Neural cell (in vitro differentiated cells): ENCODE measurements around the gene SS18. TPM values are rescaled to one million over a fixed set of nuclear protein-coding genes. Genes with fewer than 3 reads are reported as not detected.

Experiments
- H2AFZ ChIP-seq: fragments of 200-600, 300-800 bp; sonication (generic), shearing (Covaris generic); 2 replicates; pipeline ENCODE4 v1.6.0; 2014; ENCODE audit warnings: low read depth, mild to moderate bottlenecking, antibody characterized with exemption, low read length, moderate library complexity
- H3F3A ChIP-seq: fragments of 200-600 bp; shearing (Covaris generic); 2 replicates; pipeline ENCODE4 v1.6.1; 2016; ENCODE audit warnings: mild to moderate bottlenecking, moderate library complexity, mixed read lengths, antibody characterized with exemption, low read length; ENCODE audit not compliant: insufficient read depth, poor library complexity, severe bottlenecking
- H3K27ac ChIP-seq: fragments of 200-600, 300-800 bp; sonication (generic), shearing (Covaris generic); 2 replicates; pipeline ENCODE4 v1.5.1; 2014; ENCODE audit warnings: mild to moderate bottlenecking, low read length, moderate library complexity
- H3K27me3 ChIP-seq: fragments of 300-800, 200-600 bp; sonication (generic), shearing (Covaris generic); 2 replicates; pipeline ENCODE4 v1.6.0; 2014; ENCODE audit warnings: mild to moderate bottlenecking, low read depth, low read length, moderate library complexity; ENCODE audit not compliant: insufficient read depth
- H3K36me3 ChIP-seq: fragments of 300-800, 200-600 bp; sonication (generic), shearing (Covaris generic); 2 replicates; pipeline ENCODE4 v1.5.1; 2014; ENCODE audit warnings: mild to moderate bottlenecking, antibody characterized with exemption, low read length, moderate library complexity; ENCODE audit not compliant: insufficient read depth
- H3K4me2 ChIP-seq: fragments of 300-800, 200-600 bp; sonication (generic), shearing (Covaris generic); 2 replicates; pipeline ENCODE4 v1.6.0; 2014; ENCODE audit warnings: mild to moderate bottlenecking, low read length
- H3K4me3 ChIP-seq: fragments of 300-800, 200-600 bp; sonication (generic), shearing (Covaris generic); 2 replicates; pipeline ENCODE4 v1.5.1; 2014; ENCODE audit warnings: mild to moderate bottlenecking, low read length, moderate library complexity
- H3K79me2 ChIP-seq: fragments of 200-600 bp; shearing (Covaris generic); replicated peaks from 2 replicates; pipeline ENCODE4 v1.6.0; 2014; ENCODE audit warnings: mild to moderate bottlenecking, low read length, moderate library complexity; ENCODE audit not compliant: insufficient read depth
- H3K9ac ChIP-seq: fragments of 300-800, 200-600 bp; sonication (generic), shearing (Covaris generic); 2 replicates; pipeline ENCODE4 v1.6.1; 2016; ENCODE audit warnings: mild to moderate bottlenecking, low read length, mixed read lengths
- H3K9me2 ChIP-seq: fragments of 200-600 bp; shearing (Covaris generic); 2 replicates; pipeline ENCODE4 v1.6.1; 2016; ENCODE audit warnings: mild to moderate bottlenecking, low read length, mixed read lengths; ENCODE audit not compliant: insufficient read depth
- H3K9me3 ChIP-seq: fragments of 200-600, 300-800 bp; sonication (generic), shearing (Covaris generic); 2 replicates; pipeline ENCODE4 v1.6.1; 2016; ENCODE audit warnings: mild to moderate bottlenecking, mixed run types, low read length, moderate library complexity, mixed read lengths
- H4K20me1 ChIP-seq: fragments of 200-600 bp; shearing (Covaris generic); 2 replicates; pipeline ENCODE4 v1.6.1; 2016; ENCODE audit warnings: mild to moderate bottlenecking, mixed run types; ENCODE audit not compliant: insufficient read depth
- EP300 ChIP-seq: fragments of 450-650 bp; conservative IDR thresholded peaks from 2 replicates; pipeline ENCODE4 v1.6.1; 2014; ENCODE audit warnings: antibody characterized with exemption, mild to moderate bottlenecking, moderate library complexity; ENCODE audit not compliant: poor library complexity, severe bottlenecking
- EZH2 ChIP-seq: fragments of 200-600, 300-800 bp; shearing (Covaris generic), sonication (generic); IDR thresholded peaks from 2 replicates; pipeline ENCODE4 v1.6.1; 2014; ENCODE audit warnings: antibody characterized with exemption, low read length, borderline replicate concordance, mild to moderate bottlenecking; ENCODE audit not compliant: insufficient read depth, poor library complexity, severe bottlenecking
- MXI1 ChIP-seq: fragments of 450-650 bp; conservative IDR thresholded peaks from 2 replicates; pipeline ENCODE4 v1.6.1; 2014; ENCODE audit warnings: antibody characterized with exemption, mild to moderate bottlenecking; ENCODE audit not compliant: poor library complexity, severe bottlenecking
- POLR2AphosphoS5 ChIP-seq: IDR thresholded peaks from 2 replicates; pipeline ENCODE4 v1.6.1; 2012
- RAD21 ChIP-seq: fragments of 450-650 bp; conservative IDR thresholded peaks from 2 replicates; pipeline ENCODE4 v1.6.1; 2014; ENCODE audit warnings: antibody characterized with exemption, mild to moderate bottlenecking, moderate library complexity
- SMC3 ChIP-seq: fragments of 450-650 bp; conservative IDR thresholded peaks from 2 replicates; pipeline ENCODE4 v1.6.1; 2014; ENCODE audit warnings: antibody characterized with exemption, mild to moderate bottlenecking, moderate library complexity; ENCODE audit not compliant: poor library complexity
- TAF1 ChIP-seq: IDR thresholded peaks from 2 replicates; pipeline ENCODE4 v1.6.1; 2012; ENCODE audit warnings: low read depth
- polyA plus RNA-seq: library from polyadenylated mRNA; depleted of rRNA; stranded (reverse); fragments of >200 nt; gene quantifications from 2 replicates; pipeline ENCODE4 v1.2.3, GENCODE V29; 2014
- TF ChIP-seq, protein P1 (sequence below): fragments of 450-650 bp; IDR thresholded peaks from 2 replicates; pipeline ENCODE4 v1.5.1; 2014; ENCODE audit warnings: antibody characterized with exemption, mild to moderate bottlenecking, moderate library complexity; ENCODE audit not compliant: poor library complexity, severe bottlenecking
- TF ChIP-seq, protein P2 (sequence below): IDR thresholded peaks from 2 replicates; pipeline ENCODE4 v1.6.1; 2012; ENCODE audit warnings: borderline replicate concordance

Gene SS18
- polyA plus RNA-seq, 1 donor from 2014 or later, result 62.0 TPM

DNA sequence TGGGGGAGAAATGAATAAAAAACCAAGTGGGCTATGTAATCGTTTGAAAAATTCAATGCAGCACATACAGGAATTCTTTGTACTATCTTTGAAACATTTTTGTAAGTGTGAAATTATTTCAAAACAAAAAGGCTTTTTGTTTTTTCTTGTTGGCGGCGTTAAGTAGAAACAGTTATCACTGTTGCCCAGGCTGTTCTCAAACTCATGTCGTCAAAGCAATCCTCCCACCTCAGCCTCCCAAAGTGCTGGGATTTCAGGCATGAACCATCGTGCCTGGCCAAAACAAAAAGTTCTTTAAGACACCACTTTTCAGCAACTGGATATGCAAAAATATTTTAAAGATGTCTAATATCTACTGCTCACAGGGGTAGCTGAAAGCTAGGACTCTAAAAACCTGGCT is 5.4 kb downstream of the SS18 start:
- Histone ChIP-seq H3K27ac (no peak overlapping the region), H3K79me2 (peaks cover 62% of the 10 kb centered on the region), H3K4me2 (no peak overlapping the region), H3K36me3 (peaks cover 9% of the 10 kb centered on the region), H2AFZ (no peak overlapping the region), H3F3A (no peaks in the 10 kb centered on the region), H3K9me2 (no peaks in the 10 kb centered on the region), H3K4me3 (no peak overlapping the region), H3K9ac (no peak overlapping the region), H3K9me3 (no peaks in the 10 kb centered on the region), H4K20me1 (no peaks in the 10 kb centered on the region), H3K27me3 (no peaks in the 10 kb centered on the region)
- TF ChIP-seq, protein P1, sequence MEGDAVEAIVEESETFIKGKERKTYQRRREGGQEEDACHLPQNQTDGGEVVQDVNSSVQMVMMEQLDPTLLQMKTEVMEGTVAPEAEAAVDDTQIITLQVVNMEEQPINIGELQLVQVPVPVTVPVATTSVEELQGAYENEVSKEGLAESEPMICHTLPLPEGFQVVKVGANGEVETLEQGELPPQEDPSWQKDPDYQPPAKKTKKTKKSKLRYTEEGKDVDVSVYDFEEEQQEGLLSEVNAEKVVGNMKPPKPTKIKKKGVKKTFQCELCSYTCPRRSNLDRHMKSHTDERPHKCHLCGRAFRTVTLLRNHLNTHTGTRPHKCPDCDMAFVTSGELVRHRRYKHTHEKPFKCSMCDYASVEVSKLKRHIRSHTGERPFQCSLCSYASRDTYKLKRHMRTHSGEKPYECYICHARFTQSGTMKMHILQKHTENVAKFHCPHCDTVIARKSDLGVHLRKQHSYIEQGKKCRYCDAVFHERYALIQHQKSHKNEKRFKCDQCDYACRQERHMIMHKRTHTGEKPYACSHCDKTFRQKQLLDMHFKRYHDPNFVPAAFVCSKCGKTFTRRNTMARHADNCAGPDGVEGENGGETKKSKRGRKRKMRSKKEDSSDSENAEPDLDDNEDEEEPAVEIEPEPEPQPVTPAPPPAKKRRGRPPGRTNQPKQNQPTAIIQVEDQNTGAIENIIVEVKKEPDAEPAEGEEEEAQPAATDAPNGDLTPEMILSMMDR, result no peak
- TF ChIP-seq EZH2 (no peak), SMC3 (no peak), TAF1 (no peak), EP300 (no peak), MXI1 (no peak), POLR2AphosphoS5 (no peak)
- TF ChIP-seq, protein P2, sequence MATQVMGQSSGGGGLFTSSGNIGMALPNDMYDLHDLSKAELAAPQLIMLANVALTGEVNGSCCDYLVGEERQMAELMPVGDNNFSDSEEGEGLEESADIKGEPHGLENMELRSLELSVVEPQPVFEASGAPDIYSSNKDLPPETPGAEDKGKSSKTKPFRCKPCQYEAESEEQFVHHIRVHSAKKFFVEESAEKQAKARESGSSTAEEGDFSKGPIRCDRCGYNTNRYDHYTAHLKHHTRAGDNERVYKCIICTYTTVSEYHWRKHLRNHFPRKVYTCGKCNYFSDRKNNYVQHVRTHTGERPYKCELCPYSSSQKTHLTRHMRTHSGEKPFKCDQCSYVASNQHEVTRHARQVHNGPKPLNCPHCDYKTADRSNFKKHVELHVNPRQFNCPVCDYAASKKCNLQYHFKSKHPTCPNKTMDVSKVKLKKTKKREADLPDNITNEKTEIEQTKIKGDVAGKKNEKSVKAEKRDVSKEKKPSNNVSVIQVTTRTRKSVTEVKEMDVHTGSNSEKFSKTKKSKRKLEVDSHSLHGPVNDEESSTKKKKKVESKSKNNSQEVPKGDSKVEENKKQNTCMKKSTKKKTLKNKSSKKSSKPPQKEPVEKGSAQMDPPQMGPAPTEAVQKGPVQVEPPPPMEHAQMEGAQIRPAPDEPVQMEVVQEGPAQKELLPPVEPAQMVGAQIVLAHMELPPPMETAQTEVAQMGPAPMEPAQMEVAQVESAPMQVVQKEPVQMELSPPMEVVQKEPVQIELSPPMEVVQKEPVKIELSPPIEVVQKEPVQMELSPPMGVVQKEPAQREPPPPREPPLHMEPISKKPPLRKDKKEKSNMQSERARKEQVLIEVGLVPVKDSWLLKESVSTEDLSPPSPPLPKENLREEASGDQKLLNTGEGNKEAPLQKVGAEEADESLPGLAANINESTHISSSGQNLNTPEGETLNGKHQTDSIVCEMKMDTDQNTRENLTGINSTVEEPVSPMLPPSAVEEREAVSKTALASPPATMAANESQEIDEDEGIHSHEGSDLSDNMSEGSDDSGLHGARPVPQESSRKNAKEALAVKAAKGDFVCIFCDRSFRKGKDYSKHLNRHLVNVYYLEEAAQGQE, result no peak

DNA sequence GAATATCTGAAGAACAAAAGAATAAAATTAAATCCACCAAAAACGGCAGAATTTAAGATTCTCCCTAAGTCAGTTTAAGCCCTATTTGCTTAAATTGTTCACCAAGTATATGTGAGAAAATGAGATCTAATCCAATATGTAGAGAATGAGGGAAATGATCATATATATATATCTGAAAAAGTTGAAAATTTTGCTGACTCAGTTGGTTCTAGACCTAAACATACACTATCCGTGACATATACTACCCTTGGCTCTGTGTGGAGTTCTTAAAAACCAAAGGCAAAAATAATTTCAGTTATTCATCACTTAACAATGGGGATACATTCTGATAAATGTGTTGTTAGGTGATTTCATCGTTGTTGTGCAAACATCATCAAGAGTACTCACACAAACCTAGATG is 7.3 kb downstream of the SS18 start:
- Histone ChIP-seq H3K36me3 (peaks cover 9% of the 10 kb centered on the region), H4K20me1 (no peaks in the 10 kb centered on the region)

More for the DNA sequence above, 7.3 kb downstream of the SS18 start:
- no peaks in the 10 kb centered on the region for H3K9me3 ChIP-seq
- H3K4me2 ChIP-seq, result no peak overlapping the region
- H3F3A ChIP-seq, result no peaks in the 10 kb centered on the region
- H3K9ac ChIP-seq, result no peak overlapping the region
- H3K79me2 ChIP-seq, result peaks cover 51% of the 10 kb centered on the region
- no peak overlapping the region for H3K4me3 ChIP-seq
- TF ChIP-seq MXI1, result no peak
- TF ChIP-seq, protein P1, result no peak
- no peak for TF ChIP-seq POLR2AphosphoS5
- TF ChIP-seq, protein P2, result no peak
- TF ChIP-seq RAD21, result no peak
- no peak for TF ChIP-seq EZH2
- no peaks in the 10 kb centered on the region for H3K27me3 ChIP-seq
- no peaks in the 10 kb centered on the region for H3K9me2 ChIP-seq
- no peak overlapping the region for H2AFZ ChIP-seq
- H3K27ac ChIP-seq, result no peak overlapping the region
